ENCODE data around the gene KIAA0930.

Gene KIAA0930

GRCh38 chr22:45162531-45162930, 78.2 kb downstream of the KIAA0930 start:
- TF ChIP-seq ZBTB7A (tag by site-specific recombination; IDR thresholded peaks at IDR 0.05; ENCODE audit: low read depth) (no peak), ZNF19 (tag by site-specific recombination; IDR thresholded peaks at IDR 0.05; ENCODE audit: low read depth) (no peak), OSR2 (tag by site-specific recombination; IDR thresholded peaks at IDR 0.05) (no peak), ZNF26 (tag by site-specific recombination; IDR thresholded peaks at IDR 0.05) (no peak), ZNF114 (tag by site-specific recombination; IDR thresholded peaks at IDR 0.05) (no peak), YY1 (tag by site-specific recombination; IDR thresholded peaks at IDR 0.05) (no peak), ZNF530 (tag by site-specific recombination; IDR thresholded peaks at IDR 0.05; ENCODE audit: low read depth) (no peak), ZNF132 (tag by site-specific recombination; IDR thresholded peaks at IDR 0.05; ENCODE audit: borderline replicate concordance) (no peak), ZSCAN30 (tag by site-specific recombination; IDR thresholded peaks at IDR 0.05) (no peak), FEZF1 (tag by site-specific recombination; IDR thresholded peaks at IDR 0.05) (no peak), ZNF426 (tag by site-specific recombination; IDR thresholded peaks at IDR 0.05) (no peak)
- H3K4me1 ChIP-seq (ENCODE audit: control insufficient read depth, insufficient read depth, low read length) = peaks cover 32% of the 10 kb centered on the region
- H3K27ac ChIP-seq (ENCODE audit: extremely low read depth, low read depth, low read length) = no peak overlapping the region; the same call in 1 of the 2 replicates
- POLR2A ChIA-PET = interaction anchor here (1.4 to 2.1 kb wide), 2 partner anchors 10 to 44 kb away, joined by 3 to 8 read pairs; no protein-coding TSS in a partner anchor
- no peaks in the 10 kb centered on the region for H3K9me3 ChIP-seq (ENCODE audit: control insufficient read depth, insufficient read depth, low read depth, low read length)
- CTCF ChIA-PET = no interaction called here
- H3K36me3 ChIP-seq (ENCODE audit: control insufficient read depth in 2 of 2, insufficient read depth in 1 of 2, low read length in 2 of 2) = peaks cover 17 to 20% of the 10 kb centered on the region in 2 experiments
- H3K4me3 ChIP-seq (ENCODE audit: low read depth, low read length) = peak overlapping the region; percentile 93

GRCh38 chr22:45159652-45160462, 80.8 kb downstream of the KIAA0930 start:
- peaks cover 23% of the 10 kb centered on the region for H3K4me1 ChIP-seq (ENCODE audit: control insufficient read depth, insufficient read depth, low read length)
- no peak overlapping the region for H3K27ac ChIP-seq (ENCODE audit: extremely low read depth, low read depth, low read length)
- ChIA-PET CTCF (interaction anchor here (0.6 to 1.6 kb wide), 7 partner anchors 8 to 339 kb away, joined by 3 to 6 read pairs (median 3); no protein-coding TSS in a partner anchor), POLR2A (interaction anchor here (0.6 kb wide), 1 partner anchor 28 kb away, joined by 4 read pairs; no protein-coding TSS in a partner anchor)
- no peaks in the 10 kb centered on the region for H3K9me3 ChIP-seq (ENCODE audit: control insufficient read depth, insufficient read depth, low read depth, low read length)
- peaks cover 0 to 13% of the 10 kb centered on the region in 2 experiments; a peak in 2 of 3 replicates for H3K36me3 ChIP-seq (ENCODE audit: control insufficient read depth in 2 of 2, insufficient read depth in 1 of 2, low read length in 2 of 2)
- no peak overlapping the region for H3K4me3 ChIP-seq (ENCODE audit: low read depth, low read length)
- TF ChIP-seq PRDM6 (tag by site-specific recombination; IDR thresholded peaks at IDR 0.05) (no peak), PRDM2 (tag by site-specific recombination; IDR thresholded peaks at IDR 0.05; ENCODE audit: borderline replicate concordance) (no peak), MZF1 (tag by site-specific recombination; IDR thresholded peaks at IDR 0.05; ENCODE audit: borderline replicate concordance) (no peak), ZNF571 (tag by site-specific recombination; IDR thresholded peaks at IDR 0.05) (no peak), ZNF18 (tag by site-specific recombination; IDR thresholded peaks at IDR 0.05) (peak; percentile 84), GLIS1 (tag by site-specific recombination; IDR thresholded peaks at IDR 0.05) (peak; percentile 35), ZNF585B (tag by site-specific recombination; IDR thresholded peaks at IDR 0.05) (no peak), ZBTB17 (tag by site-specific recombination; IDR thresholded peaks at IDR 0.05) (peak; percentile 72), TRIM28 (IDR thresholded peaks at IDR 0.05; ENCODE audit: borderline replicate concordance, low read length) (peak; percentile 73; the same call in 1 of the 2 replicates), ZNF600 (tag by site-specific recombination; IDR thresholded peaks at IDR 0.05) (peak; percentile 83), ZNF311 (tag by site-specific recombination; IDR thresholded peaks at IDR 0.05; ENCODE audit: borderline replicate concordance) (no peak), ZNF843 (tag by site-specific recombination; IDR thresholded peaks at IDR 0.05) (no peak), OSR2 (tag by site-specific recombination; IDR thresholded peaks at IDR 0.05) (peak; percentile 66), TCF7L2 (IDR thresholded peaks at IDR 0.05; ENCODE audit: borderline replicate concordance, low read depth, low read length) (peak; percentile 43; the same call in 1 of the 2 replicates)
